Spinal cord (tissue), 10 donors: Measurements from ENCODE around the gene PCSK6. TPM values are rescaled to one million over a fixed set of nuclear protein-coding genes. Genes with fewer than 3 reads are reported as not detected.
A peak's percentile ranks its signal among the peaks of the same experiment; 100 is the strongest.

Experiments used
- DNase-seq, 6 donors: peaks; one replicate each; pipeline versions ENCODE4 v3.0.0 to v3.0.0-alpha.2; 2013 to 2015; ENCODE audit warnings: low spot score in 6 of 6, low read depth in 4 of 6
- H3K27ac ChIP-seq: one replicate; pipeline ENCODE4 v1.5.1; 2013; ENCODE audit warnings: low read depth, low read length, control low read depth
- H3K27me3 ChIP-seq: one replicate; pipeline ENCODE4 v1.6.1; 2013; ENCODE audit warnings: low read length; ENCODE audit not compliant: control insufficient read depth, insufficient read depth
- H3K36me3 ChIP-seq: one replicate; pipeline ENCODE4 v1.6.1; 2013; ENCODE audit warnings: low read length; ENCODE audit not compliant: control insufficient read depth, insufficient read depth
- H3K4me1 ChIP-seq: one replicate; pipeline ENCODE4 v1.6.1; 2013; ENCODE audit warnings: low read length; ENCODE audit not compliant: control insufficient read depth, insufficient read depth
- H3K4me3 ChIP-seq: one replicate; pipeline ENCODE4 v1.5.1; 2013; ENCODE audit warnings: low read depth, low read length, control low read depth
- H3K9me3 ChIP-seq: one replicate; pipeline ENCODE4 v1.6.1; 2013; ENCODE audit warnings: low read length; ENCODE audit not compliant: control insufficient read depth, insufficient read depth
- WGBS: methylation state at CpG from one replicate; pipeline ENCODE4 v1.1.5; 2013; ENCODE audit warnings: missing lambda C conversion rate; ENCODE audit not compliant: insufficient coverage; 5-methylcytosine and 5-hydroxymethylcytosine counted together
- polyA plus RNA-seq, 2 donors: library from polyadenylated mRNA; unstranded; fragments of 120-200 nt; gene quantifications; one replicate each; pipeline ENCODE4 v1.2.1, GENCODE V29; 2013; ENCODE audit not compliant: insufficient read length in 2 of 2
- total RNA-seq, 2 donors: library from RNA; depleted of rRNA in 1 of 2; stranded (reverse); fragments of 120-200 nt in 1 of 2; fragments of >200 nt in 1 of 2; gene quantifications; one replicate each; pipeline versions ENCODE4 v1.2.3 to v1.2.4, GENCODE V29; 2013 to 2014
- donor health status: healthy.

The PCSK6 gene
- total and polyA plus RNA-seq, 4 donors, result 8.6 to 14.3 (median 11.7) TPM

DNA sequence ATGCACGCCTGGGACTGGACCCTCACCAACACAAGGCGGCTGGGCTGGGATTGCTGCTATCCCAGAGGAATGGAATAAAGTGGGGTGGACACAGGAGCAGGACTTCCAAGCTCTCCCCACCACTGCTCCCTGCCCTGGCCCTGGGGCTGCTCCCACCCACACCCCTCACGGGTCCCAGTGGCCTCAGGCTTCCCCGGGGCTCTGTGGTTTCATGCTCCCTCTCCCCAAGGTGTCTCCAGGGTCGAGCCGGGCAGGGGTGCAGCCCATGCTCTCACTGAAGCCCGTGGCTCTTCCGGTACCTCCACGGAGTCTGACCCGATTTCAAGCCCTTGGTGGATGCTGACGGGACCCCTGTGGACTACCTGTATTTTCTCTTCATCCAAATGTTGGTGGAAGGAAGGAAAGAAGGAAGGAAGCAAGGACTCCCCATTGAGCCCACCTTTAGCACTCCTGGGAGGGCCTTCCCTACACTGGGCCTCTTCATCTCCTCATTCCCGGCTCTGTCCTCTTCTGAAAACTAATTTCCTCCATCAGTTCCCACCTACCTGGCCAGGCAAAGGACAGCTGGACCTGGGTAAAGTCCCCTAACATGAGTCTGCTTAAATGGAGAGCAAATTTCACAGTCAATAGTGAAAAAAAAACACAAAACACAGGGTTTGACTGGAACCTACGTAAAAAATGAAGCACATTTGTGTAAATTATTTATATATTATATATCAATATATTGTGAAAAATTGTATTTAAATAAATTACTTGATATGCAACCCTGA lies 44.0 kb upstream of the PCSK6 start:
- Histone ChIP-seq H3K27me3 (no peaks in the 10 kb centered on the region), H3K36me3 (no peaks in the 10 kb centered on the region), H3K9me3 (no peaks in the 10 kb centered on the region), H3K27ac (no peak overlapping the region), H3K4me3 (no peak overlapping the region), H3K4me1 (peaks cover 23% of the 10 kb centered on the region)
- DNase-seq, result no peak
- WGBS, result 87% methylated on average over 5 of the region's 13 CpGs

- WGBS, result 96% methylated on average over 5 of the region's 6 CpGs
- Histone ChIP-seq H3K27ac (no peak overlapping the region), H3K27me3 (no peaks in the 10 kb centered on the region), H3K9me3 (no peaks in the 10 kb centered on the region), H3K4me3 (no peak overlapping the region), H3K4me1 (peaks cover 30% of the 10 kb centered on the region), H3K36me3 (no peaks in the 10 kb centered on the region)
- no peak for DNase-seq
These were observed 43.4 kb upstream of the PCSK6 start for GRCh38 chr15:101532865-101533264.

DNA sequence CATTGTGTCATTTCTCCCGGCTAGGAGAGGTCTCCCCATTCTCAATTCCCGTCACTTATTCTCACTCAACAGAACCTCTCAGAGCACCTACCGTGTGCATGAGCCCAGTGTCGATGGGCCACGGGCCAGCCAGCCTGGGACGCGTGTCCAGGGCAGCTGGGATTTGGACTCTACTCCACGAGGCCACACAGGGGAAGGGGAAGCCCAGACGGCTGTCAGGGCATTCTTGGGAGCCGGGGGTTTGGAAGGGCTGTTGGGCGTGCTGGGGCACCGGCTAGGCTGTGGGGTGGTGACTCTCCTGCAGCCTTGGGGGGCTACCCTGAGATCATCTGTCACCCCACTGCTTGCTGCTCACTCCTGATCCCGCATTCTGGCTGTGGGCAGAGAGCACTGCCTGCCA lies 41.7 kb upstream of the PCSK6 start:
- no peak overlapping the region for H3K27ac ChIP-seq
- no peak for DNase-seq
- 73% methylated on average over 10 of the region's 13 CpGs for WGBS
- no peaks in the 10 kb centered on the region for H3K9me3 ChIP-seq
- peaks cover 29% of the 10 kb centered on the region for H3K4me1 ChIP-seq
- H3K27me3 ChIP-seq, result no peaks in the 10 kb centered on the region
- no peaks in the 10 kb centered on the region for H3K36me3 ChIP-seq
- no peak overlapping the region for H3K4me3 ChIP-seq

DNA sequence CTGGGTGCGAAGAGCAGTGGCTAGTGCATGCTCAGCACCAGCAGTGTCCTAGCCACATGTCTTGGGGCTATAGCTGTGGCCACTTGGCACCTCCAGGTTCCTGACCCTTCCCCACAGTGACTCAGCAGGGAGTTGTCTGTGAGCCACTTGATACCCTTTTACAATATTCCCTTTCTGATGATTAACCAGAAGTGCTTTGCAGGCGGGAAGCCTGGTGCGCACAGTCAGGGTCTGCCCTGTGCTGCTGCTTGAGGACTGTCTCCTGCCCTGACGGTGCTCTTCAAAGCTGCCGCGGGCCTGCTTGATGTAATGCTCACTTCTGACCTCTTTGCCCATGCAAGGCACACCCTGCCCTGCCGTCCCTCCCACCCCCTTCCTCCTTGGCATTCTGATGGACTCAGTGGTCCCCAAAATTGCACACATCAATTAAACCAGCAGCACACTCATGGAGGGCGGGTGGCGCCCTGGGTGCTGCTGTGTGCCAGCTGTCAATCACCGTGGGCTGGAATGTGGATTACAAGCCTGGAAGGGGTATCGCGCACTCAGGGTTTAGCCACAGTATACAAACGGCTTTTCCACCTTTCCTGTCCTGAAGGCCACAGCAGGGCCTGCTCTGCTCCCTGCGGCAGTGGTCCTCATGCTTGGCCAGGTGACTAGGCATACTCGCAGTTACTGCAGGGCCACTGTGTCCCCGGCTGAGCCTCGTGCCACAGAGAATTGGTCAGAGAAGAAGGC lies 40.9 kb upstream of the PCSK6 start:
- peaks cover 22% of the 10 kb centered on the region for H3K4me1 ChIP-seq
- WGBS, result 88% methylated on average over 17 of the region's 17 CpGs
- no peak overlapping the region for H3K27ac ChIP-seq
- H3K36me3 ChIP-seq, result no peaks in the 10 kb centered on the region
- H3K27me3 ChIP-seq, result no peaks in the 10 kb centered on the region
- DNase-seq, result no peak
- H3K4me3 ChIP-seq, result no peak overlapping the region
- H3K9me3 ChIP-seq, result no peaks in the 10 kb centered on the region

DNA sequence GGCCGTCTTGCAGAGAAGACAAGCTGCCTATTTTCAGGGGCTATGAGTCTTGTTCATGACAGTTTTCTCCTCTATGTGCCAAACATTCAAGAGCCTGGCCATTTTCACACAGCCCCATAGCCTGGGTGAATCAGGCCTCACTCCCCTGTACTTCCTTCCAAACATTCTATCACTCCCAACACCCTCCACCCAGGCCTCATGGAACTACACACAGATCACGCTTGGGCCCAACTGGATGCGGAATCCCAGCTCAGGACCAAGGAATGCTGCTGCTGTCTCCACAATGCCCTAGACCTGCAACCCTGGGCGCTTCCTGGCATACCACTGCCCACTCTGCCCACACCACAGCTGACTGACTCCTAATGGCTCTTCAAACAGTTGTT lies 39.4 kb upstream of the PCSK6 start:
- Histone ChIP-seq H3K4me3 (no peak overlapping the region), H3K36me3 (no peaks in the 10 kb centered on the region), H3K27me3 (no peaks in the 10 kb centered on the region), H3K9me3 (no peaks in the 10 kb centered on the region), H3K4me1 (peaks cover 22% of the 10 kb centered on the region), H3K27ac (no peak overlapping the region)
- no peak for DNase-seq
- 63% methylated on average over 4 of the region's 4 CpGs for WGBS

DNA sequence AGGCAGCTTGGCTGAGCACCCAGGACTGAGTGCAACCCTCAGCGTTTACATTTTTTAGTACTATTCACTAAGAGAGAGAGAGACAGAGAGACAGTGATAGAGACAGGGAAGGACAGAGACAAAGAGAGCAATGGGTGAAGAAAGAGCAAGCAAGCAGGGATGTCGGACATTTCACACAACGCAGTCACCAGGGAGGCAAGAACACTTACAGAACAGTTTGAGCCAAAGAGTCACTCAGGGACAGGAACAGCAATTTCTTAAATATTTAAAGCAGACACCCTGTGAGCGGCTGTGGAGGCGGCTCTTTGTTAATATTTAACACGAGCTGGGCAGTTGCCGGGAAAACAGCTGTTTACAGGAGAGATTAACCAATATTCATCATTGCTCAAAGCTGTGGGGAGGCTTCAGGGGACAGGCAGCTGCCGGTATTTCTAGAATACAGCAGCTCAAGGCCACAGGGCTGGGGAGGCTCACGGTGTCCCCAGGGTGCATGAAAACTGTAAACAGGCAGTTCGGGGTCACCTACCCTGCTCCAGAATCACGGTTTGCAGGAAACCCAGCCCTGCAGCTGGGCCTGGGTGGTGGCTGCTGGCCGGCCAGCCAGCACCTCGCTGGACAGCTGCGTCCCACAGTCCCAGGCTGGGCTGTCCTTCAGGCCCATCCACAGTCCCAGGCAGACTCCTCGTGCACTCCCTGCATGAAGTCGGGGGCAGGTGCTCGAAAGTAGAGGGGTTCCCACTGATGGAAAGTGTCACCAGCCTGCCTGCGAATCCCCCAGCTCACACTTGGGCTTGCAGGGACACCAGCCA lies 38.8 kb upstream of the PCSK6 start:
- Histone ChIP-seq H3K27me3 (no peaks in the 10 kb centered on the region), H3K36me3 (no peaks in the 10 kb centered on the region), H3K9me3 (no peaks in the 10 kb centered on the region), H3K4me3 (no peak overlapping the region), H3K27ac (no peak overlapping the region), H3K4me1 (peaks cover 27% of the 10 kb centered on the region)
- 49% methylated on average over 13 of the region's 18 CpGs for WGBS
- DNase-seq, result peak in 1 of 6 donors; percentile 55

DNA sequence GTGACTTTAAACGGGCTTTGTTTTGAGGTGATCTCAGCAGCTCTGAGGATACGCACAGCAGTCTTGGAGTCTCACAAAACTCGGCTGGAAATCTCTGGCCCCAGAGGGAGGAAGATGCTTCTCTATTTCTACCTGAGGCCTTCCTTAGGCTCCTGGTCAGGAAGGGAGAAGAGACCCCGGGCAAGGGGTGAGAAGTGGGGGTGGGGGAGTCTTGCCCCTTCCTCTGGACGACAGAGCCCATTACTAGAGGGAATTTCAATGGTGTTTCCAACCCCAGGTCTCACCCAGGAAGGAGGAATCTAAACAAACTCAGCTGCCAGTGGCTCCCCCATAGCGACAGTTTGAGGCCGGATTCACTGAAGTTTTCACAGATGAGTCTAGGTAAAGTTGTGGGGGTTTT lies 37.4 kb upstream of the PCSK6 start:
- Histone ChIP-seq H3K4me3 (no peak overlapping the region), H3K4me1 (peaks cover 33% of the 10 kb centered on the region), H3K9me3 (no peaks in the 10 kb centered on the region), H3K27ac (no peak overlapping the region), H3K27me3 (no peaks in the 10 kb centered on the region), H3K36me3 (no peaks in the 10 kb centered on the region)
- 84% methylated on average over 6 of the region's 7 CpGs for WGBS
- DNase-seq, result no peak

GRCh38 chr15:101526442-101526841 lies 36.9 kb upstream of the PCSK6 start:
- WGBS, result 58% methylated on average over 7 of the region's 13 CpGs
- H3K4me3 ChIP-seq, result no peak overlapping the region
- H3K36me3 ChIP-seq, result no peaks in the 10 kb centered on the region
- H3K9me3 ChIP-seq, result no peaks in the 10 kb centered on the region
- DNase-seq, result no peak
- peaks cover 33% of the 10 kb centered on the region for H3K4me1 ChIP-seq
- no peaks in the 10 kb centered on the region for H3K27me3 ChIP-seq
- H3K27ac ChIP-seq, result no peak overlapping the region

- no peak overlapping the region for H3K4me3 ChIP-seq
- WGBS, result 75% methylated on average over 7 of the region's 8 CpGs
- H3K27ac ChIP-seq, result no peak overlapping the region
- H3K9me3 ChIP-seq, result no peaks in the 10 kb centered on the region
- no peak for DNase-seq
- peaks cover 33% of the 10 kb centered on the region for H3K4me1 ChIP-seq
- no peaks in the 10 kb centered on the region for H3K27me3 ChIP-seq
- no peaks in the 10 kb centered on the region for H3K36me3 ChIP-seq
These were observed 36.5 kb upstream of the PCSK6 start for GRCh38 chr15:101526021-101526420.
